HG02840 (cell line): ENCODE results near the gene MS4A18.
"Not testable (repeated sequence)": the region's sequence is repeated elsewhere in the genome, so short reads cannot be mapped to it uniquely, and the experiment has no call there.

Source experiments
- ATAC-seq: cut with Tn5 transposase; IDR thresholded peaks from one replicate; pipeline ENCODE4 v1.9.1; 2021; ENCODE audit warnings: mild to moderate bottlenecking, moderate library complexity, moderate number of reproducible peaks; ENCODE audit not compliant: unreplicated experiment, low FRiP score

MS4A18 gene

DNA sequence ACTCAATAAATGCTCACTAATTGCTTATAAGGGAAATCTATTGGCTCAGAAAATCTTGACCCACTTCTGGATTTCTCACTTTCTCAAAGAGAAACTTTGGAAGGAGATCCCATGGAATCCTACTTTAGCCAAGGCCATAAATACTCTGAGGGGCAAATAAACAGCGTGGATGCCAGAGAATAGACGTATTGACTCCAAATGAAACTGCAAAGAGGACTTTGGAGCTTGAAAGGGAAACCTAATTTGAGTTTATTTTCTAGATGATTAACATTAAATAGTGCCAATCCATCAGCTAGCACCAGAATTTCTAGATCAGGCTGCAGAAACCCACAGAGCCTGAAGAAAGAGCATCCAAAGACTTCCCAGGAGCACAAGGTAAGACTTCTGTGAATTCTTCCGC is at the start of gene MS4A18:
Gene MS4A18 (plus strand): TSS at position 301 of the 400 bp plus-strand sequence.
- no peak for ATAC-seq

DNA sequence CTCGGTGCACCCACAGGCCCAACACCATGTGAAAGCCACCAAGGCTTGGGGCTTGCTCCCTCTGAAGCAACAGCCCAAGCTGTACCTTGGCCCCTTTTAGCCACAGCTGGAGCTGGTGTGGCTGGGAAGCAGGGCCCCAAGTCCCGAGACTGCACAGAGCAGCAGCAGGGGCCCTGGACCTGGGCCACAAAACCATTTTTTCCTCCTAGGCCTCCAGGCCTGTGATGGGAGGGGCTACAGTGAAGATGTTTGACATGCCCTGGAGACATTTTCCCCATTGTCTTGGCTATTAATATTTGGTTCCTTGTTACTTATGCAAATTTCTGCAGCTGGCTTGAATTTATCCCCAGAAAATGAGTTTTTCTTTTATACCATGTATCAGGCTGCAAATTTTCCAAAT is 46.3 kb upstream of the MS4A18 start:
- ATAC-seq, result not testable (repeated sequence)

DNA sequence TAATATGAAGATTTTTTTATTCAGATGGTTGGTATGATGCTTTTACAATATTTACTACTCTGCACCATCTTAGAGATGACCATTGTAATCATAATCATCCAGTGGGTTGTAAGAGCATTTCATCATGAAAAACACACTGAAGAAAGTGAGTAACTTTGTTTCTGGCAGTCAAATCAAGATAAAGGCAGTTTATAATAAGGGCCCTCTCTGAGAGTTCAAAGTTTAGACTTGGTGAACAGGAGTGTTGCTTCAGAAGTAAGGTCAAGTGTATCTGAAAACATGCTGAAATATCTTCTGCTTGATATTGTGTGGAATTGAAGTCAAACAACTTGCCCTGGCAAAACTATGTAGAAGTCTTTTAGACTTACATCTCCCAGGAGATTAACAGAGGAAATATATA is 44.6 kb upstream of the MS4A18 start:
- no peak for ATAC-seq

DNA sequence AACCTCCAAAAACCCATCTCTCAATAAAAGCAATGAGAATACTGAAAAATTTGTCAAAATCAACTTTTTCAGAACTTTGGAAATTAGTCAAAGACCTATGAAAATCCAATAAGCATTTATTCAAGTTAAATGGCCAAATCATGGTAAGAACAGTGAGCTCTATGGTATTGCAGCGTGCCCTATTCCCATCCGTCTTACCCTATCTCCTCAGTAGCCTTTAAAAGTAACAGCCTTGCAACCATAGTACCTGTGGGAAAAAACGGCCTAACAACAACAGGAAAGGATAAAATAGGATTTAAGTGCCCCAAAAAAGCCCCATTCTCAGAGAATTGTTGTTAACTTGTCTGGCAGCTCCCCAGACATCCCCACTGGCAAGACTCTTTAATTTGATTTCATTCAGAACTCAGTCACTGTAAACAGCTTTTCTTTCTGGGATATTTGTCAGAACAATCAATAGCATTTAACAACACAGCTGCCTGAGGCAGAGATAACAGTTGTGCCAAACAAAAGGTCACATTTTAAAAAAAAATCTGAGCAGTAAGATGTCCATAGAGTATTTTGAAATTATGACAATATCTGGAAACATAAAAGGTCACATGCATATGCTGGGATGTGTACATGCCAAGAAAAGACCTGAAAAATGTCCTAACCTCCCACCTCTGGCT is 43.9 kb upstream of the MS4A18 start:
- no peak for ATAC-seq

DNA sequence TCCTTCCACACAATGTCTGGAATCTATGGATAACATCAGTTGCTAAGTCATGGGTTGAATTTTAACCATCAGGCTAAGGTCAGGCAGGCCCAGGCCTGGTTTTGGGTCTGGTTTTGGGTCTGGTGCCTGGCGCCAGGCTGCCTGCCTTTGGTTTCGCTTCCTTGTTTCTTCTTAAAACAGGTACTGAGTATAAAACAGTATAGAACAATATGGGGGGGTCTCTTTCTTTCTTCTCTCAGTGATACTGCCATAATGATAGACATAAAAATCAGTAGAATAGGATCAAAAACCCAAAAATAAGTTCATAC is 40.0 kb upstream of the MS4A18 start:
- ATAC-seq, result not testable (repeated sequence)

DNA sequence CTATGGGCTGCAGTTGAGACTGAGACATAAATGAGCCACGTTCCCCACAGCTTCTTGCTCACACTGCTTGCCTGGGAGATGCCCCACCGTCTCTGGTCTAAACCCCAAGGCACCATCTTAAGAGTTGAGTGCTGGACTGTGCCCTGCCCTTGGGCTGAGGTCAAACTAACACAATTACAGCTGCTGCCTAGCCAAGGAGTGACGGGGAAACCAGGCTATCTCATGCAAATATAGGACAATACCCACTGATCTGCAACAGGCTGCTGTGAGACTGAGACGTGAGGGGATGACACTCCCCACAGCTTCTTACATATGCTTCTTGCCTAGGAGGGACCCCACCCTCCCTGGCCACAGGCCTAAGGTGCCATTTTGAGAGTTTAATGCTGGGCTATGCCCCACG is 32.9 kb upstream of the MS4A18 start:
- no peak for ATAC-seq

DNA sequence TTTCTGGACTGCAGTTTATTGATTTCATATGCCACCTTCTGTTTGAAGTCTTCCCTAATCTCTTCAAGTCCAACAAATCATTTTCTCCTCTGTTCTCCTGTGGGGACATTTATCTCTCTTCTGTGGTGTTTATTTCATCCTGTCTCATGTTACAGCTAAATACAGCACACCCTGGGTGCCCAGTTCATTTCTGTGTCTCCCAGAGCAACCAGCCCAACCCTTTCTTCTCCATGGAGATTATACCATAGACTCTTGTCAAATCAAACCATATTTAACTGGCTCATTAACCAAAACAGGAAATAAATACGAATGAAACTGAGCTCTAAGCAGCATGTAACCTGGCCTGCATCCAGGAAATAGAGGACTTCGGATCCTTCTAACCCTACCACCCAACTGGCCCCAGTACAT is 25.2 kb upstream of the MS4A18 start, which contains the start of gene MS4A8:
Gene MS4A8 (plus strand): TSS at position 329 of the 408 bp plus-strand sequence. CDS start 1,249 bp downstream, outside the sequence.
- ATAC-seq, result no peak

DNA sequence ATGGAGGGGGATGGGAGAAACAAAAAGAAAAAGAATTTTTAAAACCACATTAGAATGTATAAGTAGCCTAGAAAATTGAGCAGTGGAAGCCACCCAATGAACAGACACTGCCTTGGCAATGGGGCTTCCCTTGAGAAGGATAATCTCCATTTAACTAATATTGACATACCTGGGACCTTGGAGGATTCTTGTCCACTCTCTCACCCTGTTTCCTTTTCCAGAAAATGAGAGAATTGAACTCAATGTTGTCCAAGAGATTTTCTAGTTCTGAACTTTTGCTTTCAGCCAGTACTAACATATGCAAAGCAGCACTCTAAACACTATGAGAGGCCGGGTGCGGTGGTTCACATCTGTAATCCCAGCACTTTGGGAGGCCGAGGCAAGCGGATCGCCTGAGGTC is 24.6 kb upstream of the MS4A18 start:
- no peak for ATAC-seq

DNA sequence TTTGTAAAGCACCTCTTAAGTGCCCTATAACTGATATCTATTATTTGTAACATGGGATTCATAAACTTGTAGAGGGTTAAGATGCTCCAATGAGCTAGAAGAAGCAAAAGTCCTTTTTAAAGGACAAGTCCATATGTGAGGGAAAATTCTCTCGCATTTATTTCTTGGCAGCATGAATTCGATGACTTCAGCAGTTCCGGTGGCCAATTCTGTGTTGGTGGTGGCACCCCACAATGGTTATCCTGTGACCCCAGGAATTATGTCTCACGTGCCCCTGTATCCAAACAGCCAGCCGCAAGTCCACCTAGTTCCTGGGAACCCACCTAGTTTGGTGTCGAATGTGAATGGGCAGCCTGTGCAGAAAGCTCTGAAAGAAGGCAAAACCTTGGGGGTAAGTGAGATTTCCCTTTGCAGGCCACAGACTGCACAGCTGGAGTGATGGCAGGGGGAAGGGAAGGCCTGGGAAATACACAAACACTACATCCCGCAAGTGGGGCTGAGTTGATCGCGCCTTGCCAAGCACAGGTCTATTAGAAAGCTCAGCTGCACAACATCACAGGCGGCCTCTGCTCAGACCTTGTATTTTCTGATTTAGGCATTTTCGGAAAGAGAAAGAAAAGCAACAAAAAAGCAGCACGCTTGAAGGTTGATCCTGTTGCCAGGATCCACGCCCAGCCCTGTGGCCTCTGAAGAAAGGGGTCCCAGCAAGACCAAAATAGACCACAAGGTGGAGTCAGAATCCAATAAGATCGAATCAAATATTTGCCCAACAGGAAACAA is 23.6 kb upstream of the MS4A18 start:
- ATAC-seq, result no peak

DNA sequence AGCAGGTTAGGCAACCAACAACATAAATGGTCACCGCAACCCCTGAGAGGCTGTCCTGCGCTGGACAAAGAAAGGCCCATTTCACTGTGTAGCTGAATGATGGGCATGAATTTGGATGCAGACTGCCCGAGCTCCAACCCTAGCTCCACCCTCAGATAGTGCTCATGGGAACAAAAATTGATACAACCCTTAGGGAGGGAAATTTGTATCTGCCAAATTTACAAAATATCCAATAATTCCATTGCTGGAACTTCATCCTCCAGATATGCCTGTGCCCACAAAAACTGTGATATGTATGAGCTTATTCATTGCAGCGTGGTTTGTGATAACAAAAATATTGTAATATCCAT is 23.1 kb upstream of the MS4A18 start:
- no peak for ATAC-seq

DNA sequence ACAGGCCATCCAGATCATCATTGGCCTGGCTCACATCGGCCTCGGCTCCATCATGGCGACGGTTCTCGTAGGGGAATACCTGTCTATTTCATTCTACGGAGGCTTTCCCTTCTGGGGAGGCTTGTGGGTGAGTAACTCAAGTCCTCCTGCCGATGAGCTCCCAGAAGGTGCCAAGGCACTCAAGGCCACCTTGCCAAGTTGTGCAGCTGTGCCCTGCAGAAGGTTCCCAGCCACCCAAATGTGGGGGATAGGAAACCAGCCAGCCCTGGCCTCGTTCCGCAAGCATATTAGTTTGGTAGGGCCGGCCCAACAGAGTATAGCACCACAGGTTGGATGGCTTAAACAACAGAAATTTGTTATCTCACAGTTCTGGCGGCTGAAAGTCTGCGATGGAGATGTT is 21.1 kb upstream of the MS4A18 start:
- no peak for ATAC-seq

DNA sequence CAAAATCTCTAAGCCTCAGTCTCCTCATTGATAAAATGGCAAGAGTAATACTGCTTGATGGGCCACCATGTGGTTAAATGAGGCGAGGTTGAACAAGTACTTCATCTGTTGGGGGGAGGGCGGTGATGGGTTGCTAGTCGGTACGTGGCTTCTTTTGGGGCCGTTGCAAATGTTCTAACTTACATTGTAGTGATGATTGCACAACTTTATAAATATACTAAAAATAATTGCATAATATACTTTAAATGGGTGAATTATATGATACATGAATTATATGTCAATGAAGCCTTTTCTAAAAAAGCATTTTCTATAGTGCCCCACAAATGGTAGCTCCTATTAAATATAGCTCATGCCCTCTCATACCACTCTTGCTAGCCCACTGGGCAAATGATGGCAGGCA is 18.6 kb upstream of the MS4A18 start:
- ATAC-seq, result no peak

DNA sequence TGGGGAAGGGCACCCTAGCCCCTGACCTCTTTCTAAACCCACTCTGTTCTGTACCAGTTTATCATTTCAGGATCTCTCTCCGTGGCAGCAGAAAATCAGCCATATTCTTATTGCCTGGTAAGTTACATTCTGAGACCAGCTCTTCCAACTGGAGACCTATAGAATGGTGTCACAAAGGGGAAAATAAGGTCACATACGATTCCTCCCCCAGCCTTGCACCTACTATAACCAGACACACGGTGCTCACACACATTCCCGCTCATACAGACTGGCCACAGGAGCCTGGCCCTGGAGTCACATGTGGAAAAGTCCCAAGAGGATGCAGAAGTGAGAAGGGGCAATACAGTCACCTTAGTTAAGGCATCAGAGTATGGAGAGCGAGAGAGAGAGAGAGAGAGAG is 17.6 kb upstream of the MS4A18 start:
- no peak for ATAC-seq

DNA sequence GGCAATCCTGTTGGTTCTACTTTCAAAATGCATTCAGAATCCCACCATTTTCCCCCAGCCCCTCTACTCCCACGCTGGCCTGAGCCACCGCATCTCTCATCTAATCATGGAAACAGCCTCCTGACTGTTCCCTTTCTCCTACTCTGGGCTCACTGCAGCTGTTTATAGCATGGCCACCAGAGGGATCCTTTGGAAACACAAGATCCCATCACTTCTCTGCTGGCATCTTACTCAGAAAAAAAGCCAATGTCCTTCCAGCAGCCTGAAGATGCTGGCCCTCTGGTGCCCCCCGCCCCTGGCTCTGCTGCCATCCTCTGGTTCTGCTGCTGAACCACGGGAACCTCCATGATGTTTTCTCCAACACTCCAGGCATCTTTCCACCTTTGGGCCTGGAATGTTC is 14.0 kb upstream of the MS4A18 start:
- ATAC-seq, result no peak

DNA sequence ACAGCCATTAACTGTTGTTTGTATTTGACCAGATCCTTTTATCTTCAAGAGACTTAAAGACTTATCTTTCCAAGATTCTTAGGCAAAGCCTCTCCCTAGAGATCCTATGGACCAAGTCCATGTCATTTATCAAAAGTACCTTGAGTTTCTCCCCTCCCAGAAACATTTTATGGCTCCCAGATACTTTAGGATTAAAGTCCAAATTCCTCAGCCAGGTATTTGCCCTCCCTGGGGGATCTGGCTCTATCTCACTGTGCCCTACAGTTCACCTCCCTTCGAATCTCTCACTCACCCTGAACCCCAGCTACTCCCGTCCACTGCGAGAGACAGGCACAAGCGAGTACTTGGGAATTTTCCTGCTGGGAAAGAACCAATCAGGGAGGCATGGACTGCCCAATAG is 13.2 kb upstream of the MS4A18 start:
- ATAC-seq, result no peak

DNA sequence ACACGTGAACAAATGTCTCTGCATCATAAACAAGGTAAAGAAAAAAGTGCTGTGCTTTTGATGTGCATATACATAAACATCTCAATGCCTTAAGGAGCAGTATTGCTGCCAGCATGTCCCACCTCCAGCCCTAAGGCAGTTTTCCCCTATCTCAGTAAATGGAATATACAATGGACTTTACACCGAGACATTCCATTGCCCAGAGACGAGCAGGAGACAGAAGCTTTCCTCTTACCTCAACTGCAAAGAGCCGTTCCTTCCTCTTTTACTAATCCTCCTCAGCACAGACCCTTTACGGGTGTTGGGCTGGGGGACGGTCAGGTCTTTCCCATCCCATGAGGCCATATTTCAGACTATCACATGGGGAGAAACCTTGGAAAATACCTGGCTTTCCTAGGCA is 11.1 kb upstream of the MS4A18 start:
- not testable (repeated sequence) for ATAC-seq

DNA sequence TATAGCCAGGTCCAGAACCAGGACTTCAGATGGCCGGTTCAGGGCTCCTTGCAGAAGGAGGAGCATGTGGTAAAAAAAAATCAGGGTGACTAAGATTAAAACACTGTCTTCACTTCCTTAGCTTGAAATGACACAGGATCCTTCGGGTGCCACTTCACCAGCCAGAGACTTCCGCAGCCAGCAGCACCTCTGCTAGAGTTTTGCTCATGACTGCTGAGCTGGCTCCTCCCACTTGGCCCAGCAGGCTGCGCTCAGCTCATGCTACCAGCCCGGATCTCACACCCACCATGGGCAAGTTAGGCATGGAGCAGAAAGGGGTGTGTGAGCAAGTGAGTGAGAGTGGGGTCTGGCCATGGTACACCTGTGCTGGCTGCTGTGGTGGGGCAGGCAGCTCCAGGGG is 6.6 kb upstream of the MS4A18 start:
- ATAC-seq, result no peak

DNA sequence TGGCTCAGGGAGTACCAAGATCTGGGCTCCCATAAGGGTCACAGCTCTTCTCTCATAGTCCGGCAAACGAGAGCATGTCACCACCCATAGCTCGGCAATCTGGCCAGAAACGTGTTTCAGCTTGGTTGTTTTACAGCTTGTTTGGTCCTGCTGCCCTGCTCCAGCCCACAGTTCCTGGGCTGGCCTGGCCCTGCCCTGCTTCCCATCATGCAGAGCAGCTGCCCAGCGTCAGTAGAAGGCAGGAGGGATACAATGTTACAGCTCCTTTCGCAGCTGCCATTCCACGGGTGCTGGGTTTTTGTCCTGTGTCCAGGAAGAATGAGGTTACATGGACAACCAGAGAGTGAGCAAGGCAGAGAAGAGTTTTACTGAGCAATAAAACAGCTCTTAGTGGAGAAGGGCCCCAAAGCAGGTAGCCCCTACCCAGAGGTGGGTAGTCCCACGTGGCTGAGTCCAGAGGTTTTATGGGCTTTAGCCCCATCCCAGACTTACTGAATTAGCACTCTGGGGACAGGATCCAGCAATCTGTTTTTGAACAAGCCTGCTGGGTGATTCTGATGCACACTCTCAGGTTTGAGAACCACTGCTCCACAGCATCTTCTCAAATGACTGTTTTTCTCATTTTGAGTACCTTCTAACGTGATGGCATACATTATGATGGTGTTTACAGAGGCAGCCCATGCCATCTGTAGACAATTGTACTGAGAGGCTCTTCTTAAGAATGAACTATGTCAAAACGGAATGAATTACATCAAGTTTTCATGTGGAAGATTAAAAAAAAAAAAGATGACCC is 5.8 kb upstream of the MS4A18 start:
- no peak for ATAC-seq

DNA sequence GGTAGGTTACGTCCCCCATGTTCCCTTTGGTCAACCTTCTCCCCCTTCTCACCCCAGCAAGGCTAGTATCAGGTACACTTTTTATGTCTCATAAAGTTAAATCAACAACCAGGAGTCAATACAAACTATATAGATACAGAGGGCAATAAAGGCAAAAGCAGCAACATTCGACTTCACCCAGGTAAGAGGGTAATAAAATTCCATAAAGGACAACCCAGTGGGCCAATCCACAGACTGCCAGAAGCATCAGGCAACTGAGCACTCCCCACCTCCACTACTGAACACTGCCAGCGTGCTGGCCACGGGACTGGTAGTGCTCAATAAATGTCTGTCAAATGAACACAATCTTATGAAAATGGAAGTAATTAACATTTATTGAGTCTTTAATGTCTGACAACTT is 5.1 kb upstream of the MS4A18 start:
- ATAC-seq, result no peak

DNA sequence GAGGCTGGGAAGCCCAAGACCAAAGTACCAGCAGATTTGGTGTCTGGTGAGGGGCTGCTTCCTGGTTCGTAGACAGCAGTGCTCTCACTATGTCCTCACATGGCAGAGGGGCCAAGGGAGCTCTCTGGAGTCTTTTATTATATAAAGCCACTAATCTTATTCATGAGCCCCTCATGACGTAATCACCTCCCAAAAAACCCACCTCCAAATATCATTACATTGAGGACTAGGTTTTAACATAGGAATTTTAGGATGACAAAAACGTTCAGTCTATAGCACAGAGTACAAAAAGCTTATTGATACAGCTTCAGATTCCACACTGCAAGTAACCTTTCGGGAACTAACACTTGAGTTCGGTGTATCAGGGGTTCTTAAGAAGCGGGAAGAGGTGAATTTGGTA is 4.1 kb upstream of the MS4A18 start:
- no peak for ATAC-seq

DNA sequence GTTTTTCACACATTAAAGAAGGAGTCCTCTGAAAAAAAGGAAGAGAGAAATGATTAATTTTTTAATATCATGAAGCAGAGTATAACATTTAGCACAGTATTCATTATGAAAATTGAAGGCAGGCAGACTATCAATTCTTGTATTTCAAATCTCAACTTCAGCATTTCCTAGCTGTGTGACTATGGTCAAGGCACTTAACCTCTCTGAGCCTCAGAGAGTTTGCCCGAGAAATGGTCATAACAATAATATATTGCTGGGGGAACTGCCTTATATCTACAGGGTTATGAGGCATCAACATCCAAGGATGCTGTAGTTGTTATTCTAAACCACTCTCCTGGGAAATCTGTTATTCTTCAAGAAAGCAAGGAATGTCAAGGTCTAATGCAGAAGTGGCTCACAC is 1.1 kb downstream of the MS4A18 start:
- no peak for ATAC-seq

DNA sequence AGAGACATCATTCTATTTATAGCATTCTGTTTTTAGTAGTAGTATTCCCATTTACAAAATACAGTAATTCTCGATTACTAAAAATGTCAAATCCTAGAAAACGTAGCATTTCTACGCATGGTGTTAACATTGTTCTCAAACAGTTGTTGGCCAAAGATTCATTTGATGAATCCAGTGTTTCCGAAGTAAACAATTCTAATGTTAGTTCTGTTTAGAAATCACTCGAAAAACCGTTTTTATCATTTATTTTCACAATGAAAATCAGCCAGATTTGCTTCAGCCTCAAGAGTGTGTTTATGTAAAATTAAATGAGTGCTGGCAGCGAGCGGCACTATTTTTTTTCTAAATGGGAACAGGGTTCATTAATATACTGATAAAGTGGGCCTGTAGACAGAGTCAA is 7.1 kb downstream of the MS4A18 start:
- no peak for ATAC-seq
